NCI-H1694 treated with DMSO at 0.1 percent for 48 hours (cell line): ENCODE results near the gene TACC2.

ENCODE experiments used
- DNase-seq: peaks from one replicate; lab custom pipeline; 2025; lab: John Stamatoyannopoulos, UW

TACC2 gene

DNA sequence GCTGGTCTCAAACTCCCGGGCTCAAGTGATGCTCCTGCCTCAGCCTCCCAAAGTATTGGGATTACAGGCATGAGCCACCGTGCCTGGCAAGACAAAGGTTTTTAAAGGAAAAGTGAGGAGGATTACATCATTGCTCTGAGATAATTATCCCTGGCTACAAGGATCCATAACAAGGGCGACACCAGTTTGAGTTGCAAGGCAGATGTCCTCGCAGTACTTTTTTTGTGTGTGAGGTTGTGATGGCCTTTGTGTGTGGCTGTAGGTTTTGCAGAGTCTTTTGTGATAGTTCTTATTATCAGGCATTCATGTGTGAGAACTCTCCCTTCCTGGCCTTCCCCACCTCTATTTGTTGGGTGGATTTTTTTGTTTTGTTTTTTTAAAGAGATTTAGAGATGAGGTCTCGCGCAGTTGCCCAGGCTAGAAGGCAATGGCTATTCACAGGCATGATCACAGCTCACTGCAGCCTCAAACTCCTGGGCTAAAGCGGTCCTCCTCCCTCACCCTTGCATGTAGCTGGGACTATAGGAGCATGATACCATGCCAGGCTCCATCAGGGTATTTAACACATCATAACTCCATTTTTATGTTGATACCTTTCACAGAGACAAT is 292.2 kb downstream of the TACC2 start:
- no peak for DNase-seq

DNA sequence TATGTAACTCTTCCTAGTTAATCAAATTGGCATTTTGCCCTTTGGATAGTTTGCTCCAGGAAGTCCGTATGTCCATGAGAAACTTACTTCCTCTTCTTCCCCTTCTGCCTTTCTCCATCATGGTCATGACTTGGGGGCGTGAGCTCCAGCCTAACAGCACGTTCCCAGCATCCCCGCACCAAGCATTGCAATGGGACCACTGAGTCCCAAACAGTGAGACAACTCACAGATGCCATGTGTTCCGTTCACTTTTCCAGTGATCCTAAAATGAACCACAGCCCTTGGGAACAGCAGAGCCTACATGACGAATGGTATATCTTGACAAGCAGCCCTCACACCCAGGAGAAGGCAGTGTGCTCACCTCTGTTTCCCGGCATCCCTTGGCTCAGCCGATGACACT is 292.8 kb downstream of the TACC2 start:
- DNase-seq: no peak

DNA sequence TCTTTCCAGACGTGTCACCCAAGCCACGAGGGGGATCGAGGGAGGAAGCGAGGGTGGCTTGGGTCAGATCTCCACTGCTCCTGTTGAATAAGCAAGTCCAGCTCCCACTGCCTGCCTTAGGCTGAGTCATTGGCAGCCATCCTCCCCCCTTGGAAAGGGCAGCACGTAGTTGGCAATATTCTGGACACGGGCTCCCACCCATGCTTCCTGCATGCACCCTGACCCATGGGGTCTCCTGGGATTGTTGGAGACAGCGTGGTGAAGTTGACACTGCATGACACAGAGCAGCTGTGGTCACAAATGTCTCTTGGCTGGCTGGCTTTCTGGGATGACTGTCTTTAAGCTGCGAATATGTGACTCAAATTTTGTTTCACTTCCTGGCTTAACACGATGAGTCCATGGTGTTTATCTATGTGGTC is 293.3 kb downstream of the TACC2 start:
- DNase-seq: no peak

DNA sequence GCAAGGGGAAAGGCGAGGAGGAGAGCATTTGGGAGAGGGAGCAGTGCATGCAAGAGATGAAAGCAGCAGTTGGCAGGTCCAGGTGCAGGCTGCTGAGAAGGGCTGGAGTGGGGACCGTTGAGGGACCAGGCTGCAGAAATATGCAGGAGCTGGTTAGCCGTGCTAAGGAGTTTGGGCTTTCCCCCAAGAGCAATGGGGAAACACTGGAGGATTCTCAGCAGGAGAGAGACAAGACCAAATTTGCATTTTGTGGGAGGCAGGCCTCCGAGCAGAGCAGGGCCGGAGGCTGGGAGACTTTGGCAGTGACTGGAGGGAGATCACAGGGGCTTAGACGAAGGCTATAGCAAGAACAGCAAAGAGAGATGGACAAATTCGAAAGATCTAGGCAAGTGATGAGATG is 293.9 kb downstream of the TACC2 start:
- no peak for DNase-seq

DNA sequence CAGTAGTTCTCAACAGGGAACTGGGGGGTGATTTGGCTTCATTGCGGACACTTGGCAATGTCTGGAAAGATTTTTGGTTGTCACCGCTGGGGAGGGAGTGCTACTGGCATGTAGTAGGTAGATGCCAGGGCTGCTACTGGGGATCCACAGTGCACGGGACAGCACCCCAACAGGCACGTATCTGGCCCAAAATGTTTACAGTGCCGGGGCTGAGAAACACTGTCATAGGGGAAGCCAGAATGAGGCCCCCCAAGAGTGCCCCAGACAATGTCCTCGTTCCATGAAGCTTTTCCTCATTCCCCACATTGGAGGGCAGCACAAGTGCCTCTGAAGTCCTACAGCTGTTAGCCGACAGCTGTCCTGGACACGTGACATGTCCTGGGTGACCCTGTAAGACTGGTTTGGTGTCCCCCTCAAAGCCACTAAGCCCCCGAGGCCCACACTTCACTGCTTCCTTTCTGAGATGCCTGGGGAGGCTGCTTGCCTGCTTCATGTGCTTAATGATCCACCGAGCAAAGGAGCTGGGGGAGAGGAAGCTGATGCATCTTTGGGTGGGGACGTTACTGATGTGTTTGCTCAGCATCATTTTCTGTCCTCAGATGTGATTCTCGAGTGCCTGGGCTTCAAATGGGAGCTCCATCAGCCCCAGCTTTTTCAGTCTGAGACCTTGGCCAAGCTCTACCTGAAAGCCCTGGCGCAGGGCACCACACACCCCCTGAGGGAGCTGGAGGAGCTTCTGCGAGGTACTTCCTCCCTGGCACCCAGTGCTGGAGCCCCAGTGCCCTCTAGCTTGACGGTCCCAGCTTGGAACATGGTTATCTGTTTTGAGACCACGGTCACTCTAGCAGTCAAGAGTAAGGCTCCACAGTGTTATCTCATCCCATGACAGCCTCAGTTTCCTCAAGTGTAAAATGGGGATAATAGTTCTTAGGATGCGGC is 296.8 kb downstream of the TACC2 start:
- DNase-seq: no peak

DNA sequence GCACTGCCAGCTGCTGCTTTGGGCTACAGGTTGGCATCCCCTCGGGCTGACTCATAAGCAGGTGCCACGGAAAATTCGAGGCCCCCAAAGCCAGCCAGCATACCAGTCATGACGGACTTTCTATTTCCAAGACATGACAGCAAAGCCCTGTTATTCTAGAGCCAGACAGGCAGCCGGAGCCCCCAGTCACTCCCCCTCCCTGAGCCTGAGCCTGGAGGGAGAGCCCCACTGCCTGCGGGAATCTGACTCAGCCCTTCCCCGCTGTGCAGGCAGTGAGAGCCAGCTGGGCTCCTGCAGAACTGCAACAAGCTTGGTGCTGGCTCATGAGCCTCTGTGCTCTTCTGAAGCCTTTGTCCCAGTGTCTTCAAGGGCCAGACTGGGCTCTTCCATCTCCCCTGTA is 297.9 kb downstream of the TACC2 start:
- no peak for DNase-seq

DNA sequence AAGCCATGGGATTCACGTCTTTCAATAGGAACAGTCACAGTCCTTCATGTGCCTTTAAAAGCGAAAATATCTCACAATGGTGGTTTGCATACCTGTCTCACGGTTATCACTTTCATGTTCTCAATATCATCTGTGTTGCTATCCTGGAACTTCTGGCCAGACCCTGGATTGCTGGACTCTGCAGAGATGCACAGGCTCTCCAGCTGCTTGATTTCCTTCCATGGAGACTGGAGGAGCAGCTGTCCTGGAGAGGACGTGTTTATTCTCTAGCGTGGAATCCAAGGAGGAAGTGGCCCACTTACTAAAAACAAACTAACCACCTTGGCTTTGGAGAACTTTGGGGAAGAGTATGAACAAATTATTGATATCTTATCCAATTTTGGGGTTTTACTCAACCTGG is 298.6 kb downstream of the TACC2 start:
- DNase-seq: no peak

DNA sequence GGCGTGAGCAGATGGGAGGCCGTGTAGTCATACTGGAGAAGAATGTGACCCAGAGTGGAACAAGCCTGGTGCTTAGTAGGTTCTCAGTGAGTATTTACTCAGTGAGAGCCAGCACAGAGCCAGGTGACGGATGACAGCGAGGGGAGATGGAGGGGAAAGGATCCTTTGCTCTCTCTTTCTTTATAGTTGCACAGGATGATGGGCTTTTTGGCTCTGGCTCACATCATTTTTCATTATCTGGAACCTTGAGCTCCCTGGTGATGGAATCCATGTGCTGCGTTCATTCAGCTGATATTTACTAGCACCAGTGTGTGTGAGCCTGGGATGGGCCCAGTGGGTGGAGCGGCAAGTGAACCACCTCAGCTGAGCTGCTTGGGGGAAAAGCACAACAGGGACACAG is 299.3 kb downstream of the TACC2 start:
- no peak for DNase-seq

DNA sequence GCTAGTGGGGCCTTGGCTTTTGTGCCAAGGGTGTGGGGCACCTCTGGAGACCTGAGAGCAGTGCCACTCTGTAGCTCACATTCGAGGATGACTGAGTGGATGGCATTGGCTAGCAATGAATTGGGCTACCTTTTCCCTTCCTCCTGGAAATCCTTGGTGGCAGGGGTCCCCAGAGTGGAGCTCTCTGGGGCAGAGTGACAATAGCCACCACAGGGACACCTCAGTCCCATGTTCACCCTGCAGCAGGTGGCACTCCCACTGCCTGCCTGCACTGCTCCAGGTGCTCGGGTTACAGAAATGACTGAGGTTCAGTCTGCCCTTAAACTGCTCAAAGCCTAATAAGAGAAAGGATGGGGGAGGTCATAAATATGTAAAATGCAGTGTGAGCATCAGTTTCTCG is 300.0 kb downstream of the TACC2 start:
- no peak for DNase-seq

DNA sequence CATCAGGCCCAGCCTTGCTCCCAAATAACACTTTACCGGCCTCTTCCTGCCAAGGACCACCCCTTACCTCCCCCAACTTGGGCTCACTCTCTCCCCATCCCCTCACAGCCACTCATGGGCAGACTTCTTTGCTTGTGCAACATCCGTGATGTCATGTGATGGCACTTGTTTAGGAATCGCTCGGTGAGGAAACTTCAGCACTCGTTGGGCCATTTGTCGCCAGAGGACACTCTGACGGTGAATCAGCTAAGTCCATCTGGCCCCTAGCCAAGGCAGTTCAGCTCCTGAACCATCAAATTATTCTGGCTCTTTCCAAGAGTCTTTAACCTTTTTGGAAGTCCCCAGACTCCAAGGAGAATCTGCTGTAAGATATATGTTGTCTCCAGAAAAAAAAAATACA is 301.4 kb downstream of the TACC2 start:
- no peak for DNase-seq

DNA sequence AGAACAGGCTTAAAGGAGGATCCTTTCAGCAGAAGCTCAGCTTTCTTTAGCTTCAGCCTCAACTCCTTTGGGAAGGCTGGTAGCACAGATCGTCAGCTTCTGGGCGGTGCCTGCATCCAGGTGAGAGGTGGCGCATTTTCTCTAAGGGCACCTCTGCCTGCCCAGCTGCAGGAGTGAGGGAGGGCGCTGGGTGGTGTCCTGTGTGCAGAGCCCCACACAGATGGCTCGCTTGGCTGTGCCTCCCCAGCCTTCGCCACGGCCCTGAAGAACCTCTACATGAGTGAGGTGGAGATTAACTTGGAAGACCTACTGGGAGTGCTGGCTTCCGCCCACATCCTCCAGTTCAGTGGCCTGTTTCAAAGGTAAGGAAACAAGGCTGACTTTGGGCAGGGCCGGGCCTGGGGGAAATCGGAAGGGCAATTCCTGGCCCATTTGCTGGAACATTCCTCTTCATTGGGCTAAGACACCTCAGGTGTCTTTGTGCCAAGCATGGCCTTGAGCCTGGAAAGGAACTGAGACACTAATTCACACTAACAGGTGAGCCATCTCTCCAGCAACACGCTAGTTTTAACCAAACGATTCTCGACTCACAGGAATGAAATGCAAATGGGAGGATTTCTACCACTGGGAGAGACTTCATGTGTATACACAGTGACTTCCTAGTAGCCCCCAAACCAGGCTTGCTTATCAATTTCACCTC is 302.0 kb downstream of the TACC2 start:
- DNase-seq: no peak

DNA sequence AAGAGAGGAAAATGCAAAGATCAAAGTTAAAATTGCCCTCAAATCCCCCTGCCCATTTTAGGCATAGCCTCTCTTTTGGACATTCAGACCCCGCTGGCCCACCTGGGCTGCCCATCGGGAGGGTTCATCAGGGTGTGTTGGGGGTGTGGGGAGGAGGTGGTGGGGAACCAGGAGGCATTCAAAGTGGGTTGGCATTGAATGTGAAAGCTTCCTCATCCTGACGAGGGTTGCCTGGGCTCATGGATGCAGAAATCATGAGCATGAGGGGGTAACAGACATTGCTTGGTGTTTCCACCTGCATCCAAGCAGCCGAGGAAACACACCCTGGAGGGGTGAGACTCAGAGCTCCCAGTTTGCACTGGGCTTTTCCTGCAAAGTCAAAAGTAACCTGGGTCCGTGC is 302.8 kb downstream of the TACC2 start:
- DNase-seq: no peak

DNA sequence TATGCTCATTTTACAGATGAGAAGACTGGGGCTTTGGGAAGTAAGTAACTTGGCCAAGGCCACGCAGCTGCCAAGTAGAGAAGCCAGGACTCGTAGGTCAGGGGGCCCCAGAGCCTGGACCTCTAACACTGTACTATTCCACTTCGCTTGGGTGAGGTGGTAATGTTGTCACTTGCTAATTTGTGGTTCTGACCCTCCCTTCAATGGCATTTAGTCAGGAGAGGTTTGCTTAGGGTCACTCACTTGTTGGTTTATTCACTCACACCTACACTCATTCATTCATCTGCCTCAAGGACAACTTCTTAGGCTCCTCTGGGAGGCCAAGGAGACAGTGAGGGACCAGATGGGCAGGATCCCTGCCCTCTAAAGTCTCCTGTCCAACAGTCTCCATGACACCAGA is 303.4 kb downstream of the TACC2 start:
- DNase-seq: no peak

DNA sequence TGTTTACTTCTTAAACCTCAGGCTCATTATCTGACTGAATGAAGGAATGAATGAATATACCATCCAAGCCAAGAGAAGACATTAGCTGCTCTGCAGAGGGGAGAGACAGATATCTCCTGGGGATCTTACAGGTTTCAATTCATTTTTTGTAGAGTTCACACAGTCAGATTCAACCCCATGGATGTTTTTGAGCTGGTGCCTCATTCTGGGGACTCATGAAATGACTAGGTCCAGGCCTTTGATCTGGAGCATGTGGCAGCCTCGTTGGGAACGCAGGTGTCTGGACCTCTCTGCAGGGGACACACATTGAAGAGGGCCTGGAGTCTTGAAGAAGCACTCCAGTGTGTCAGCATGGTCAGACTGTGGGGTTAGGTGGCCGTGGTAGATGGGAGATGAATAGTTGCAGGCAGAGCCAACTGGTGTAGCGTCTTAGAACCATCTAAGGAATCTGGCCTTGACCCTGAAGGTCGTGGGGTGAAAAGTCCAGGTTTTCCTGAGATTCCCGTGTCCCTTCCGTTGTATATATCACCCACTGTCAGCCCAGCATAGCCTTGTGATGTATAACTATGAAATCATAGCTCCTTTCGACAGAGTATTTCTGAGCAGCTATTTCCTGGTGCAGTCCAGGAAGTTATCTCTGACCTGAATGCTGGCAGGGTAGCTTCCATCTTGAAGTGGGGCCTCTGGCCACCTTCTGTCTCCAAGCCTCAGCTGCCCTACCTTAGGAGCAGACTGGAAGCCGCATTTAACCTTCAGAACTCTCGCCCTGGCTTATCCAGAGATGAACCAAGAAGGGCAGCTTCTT is 304.4 kb downstream of the TACC2 start:
- no peak for DNase-seq

DNA sequence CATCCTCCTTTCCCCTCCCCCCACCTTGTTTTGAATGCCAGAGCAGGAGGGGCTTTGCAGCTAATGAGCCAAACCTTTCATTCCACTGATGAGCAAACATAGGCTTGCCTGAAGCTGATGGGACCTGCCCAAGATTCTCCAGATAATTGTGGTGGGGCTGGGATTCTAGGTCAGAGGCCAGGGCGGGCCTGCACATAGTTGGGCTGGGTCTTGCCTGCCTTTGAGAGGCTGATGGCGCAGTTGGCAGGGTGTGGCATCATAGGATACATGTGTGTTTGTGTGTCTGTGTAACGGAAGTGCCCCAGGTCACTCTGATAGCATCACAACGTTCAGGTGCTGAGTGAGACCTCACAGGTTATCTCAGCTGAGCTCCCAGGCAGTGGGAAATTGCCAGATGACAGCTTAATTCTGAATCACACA is 305.0 kb downstream of the TACC2 start:
- DNase-seq: no peak

DNA sequence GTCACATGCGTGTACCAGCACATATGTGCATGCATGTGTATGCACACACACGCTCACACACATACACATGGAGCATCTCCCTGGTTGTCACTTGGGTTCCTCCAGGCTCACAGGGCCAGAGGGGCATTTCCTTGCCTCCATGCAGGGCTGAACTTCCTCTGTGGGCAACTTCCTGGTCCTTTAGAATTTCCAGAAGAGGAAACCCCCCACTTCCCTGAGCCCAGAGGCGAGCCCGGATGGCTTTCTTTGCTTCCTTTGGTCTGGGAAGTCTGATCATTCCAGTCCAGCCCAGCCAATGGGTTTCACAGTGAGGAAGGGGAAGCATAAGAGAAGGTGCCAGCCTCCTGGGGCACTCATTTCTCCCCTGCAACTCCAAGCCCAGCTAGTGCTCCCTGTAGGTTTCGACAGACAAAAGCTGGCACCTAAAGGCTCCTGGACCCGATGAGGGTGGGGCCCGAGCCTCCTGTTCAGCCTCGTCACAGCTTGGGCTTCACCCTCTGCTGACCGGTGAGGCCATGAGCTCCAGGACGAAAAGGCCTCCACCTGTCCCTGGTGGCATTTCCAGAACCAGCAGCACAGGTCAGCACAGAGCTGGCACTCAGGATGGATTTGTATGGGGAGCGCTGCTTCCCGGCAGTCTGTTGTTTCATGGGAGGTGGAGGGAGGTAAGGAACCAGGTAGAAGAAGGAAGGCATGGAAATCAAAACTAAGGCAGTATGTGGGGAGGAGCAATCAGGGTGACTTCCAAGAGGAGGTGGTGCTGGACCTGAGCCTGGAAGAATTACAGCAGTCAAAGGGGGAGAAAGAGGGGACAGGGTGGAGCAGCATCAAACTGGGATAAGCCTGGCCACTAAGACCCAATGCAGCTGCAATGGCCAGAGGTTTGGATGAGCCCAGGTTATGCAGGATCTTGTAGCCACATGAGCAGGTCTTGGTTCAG is 305.8 kb downstream of the TACC2 start:
- no peak for DNase-seq

DNA sequence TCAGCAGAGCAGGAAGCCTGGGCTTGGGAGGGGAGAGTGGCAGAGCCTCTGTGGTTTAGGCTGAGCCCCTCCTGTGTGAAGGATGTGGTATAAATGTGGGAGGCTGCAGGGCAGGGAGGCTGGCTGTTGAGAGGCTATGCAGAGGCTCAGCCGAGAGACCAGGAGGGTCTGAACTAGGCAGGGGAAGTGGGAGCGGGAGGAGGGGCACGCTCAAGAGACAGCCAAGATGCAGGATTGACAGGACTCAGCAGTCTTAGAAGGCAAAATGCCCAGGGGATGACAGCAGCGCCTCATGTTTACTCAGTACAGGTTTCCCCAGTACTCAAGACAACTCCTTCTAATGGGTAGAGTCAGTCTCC is 306.5 kb downstream of the TACC2 start:
- DNase-seq: no peak

DNA sequence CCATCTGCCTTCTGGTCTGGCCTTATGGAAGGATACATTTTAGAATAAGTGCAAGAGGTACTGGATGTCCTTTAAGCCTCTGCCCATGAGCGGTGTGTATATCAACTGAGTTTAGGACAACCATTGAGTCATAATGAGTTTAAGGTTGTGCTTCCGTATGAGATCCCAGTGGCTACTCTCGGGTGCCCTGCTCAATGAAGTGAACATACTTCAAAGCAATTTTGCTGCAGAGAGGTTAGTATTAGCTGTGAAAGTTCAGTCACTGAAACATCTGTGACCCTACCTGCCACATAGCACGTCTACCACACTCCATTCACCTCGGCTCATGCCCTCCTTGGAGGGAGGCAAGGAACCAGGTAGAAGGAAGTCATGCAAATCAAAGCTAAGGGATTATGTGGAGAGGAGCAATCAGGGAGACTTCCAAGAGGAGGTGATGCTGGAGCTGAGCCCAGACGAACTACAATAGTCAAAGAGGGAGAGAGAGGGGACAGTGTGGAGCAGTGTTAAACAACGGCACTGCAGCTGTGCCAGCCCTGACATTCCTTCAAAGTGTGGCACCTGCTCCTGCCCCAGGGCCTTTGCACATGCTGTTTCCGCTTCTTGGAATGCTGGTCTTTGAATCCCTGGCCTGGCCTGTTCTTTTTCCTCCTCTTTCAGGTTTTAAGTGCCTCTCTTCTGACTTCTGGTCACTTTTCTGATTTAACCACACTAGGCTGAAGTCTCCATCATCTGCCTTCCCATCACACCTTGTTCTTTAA is 307.6 kb downstream of the TACC2 start:
- DNase-seq: no peak

DNA sequence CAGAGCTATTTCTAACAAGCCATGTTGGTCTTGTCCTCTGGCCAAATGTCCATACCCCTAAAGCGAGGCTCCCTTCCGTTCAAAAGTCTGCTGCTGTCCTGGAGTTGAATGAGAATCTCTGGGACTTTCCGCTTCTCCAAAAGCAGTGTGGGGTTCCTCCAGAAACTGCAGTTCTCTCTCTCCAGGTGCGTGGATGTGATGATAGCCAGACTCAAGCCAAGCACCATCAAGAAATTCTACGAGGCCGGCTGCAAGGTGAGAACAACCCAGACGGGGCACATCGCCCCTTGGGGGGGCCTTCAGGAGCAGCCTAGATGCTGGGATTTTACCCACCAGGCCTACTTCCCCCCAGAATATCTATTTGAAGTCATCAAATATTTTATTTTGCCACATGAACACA is 308.6 kb downstream of the TACC2 start:
- no peak for DNase-seq

DNA sequence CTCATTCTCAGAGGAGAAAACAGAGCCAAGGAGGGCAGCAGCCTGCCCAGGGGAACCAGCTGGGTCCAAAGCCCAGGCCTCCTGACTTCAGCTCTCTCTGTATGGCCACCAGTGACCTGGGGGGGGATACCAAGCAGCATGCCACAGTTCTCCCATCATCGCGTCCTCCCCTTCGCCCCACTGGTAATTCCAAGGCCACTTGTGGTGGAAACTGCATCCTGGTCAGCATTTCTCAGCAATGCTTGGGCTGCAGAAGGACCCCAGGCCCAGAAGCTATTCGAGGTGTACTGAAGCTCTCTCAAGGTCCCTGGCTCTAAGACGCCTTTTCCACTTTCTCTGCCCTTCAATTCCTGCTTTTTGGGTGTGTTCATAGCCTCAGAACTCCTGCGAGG is 309.2 kb downstream of the TACC2 start:
- no peak for DNase-seq
